Uterus (tissue), 4 donors: Measurements from ENCODE around the gene BABAM2. TPM values are rescaled to one million over a fixed set of nuclear protein-coding genes. Genes with fewer than 3 reads are reported as not detected.

Experiments
- DNase-seq, 2 donors: peaks; one replicate each; pipeline ENCODE4 v3.0.0-alpha.2; 2019 to 2020
- H3K27ac ChIP-seq, 2 donors: fragments of 200-600 bp; sonication (generic); 1 replicate in 1 of 2; 2 replicates in 1 of 2; pipeline ENCODE4 v1.5.1; 2016 to 2018
- H3K27me3 ChIP-seq, 2 donors: fragments of 200-600 bp; sonication (generic); one replicate each; pipeline ENCODE4 v1.5.1; 2018 to 2019; ENCODE audit warnings: control low read depth in 1 of 2
- H3K36me3 ChIP-seq, 2 donors: fragments of 200-600 bp; sonication (generic); one replicate each; pipeline ENCODE4 v1.5.1; 2019; ENCODE audit warnings: control low read depth in 1 of 2
- H3K4me1 ChIP-seq, 2 donors: fragments of 200-600 bp; sonication (generic); one replicate each; pipeline ENCODE4 v1.5.1; 2018 to 2019; ENCODE audit warnings: control low read depth in 1 of 2
- H3K4me3 ChIP-seq, 2 donors: fragments of 200-600 bp; sonication (generic); 1 replicate in 1 of 2; 2 replicates in 1 of 2; pipeline ENCODE4 v1.5.1; 2018 to 2019; ENCODE audit warnings: mild to moderate bottlenecking in 1 of 2
- H3K9me3 ChIP-seq, 2 donors: fragments of 200-600 bp; sonication (generic); one replicate each; pipeline ENCODE4 v1.5.1; 2019; ENCODE audit warnings: control low read depth in 1 of 2
- CTCF ChIP-seq, 4 experiments: fragments of 200-600 bp in 2 of 4; fragments of 450-650 bp in 2 of 4; sonication (generic) in 2 of 4; IDR thresholded peaks; one replicate each; pipeline ENCODE4 v1.5.1; 2016 to 2019; ENCODE audit warnings: antibody characterized with exemption in 4 of 4, mild to moderate bottlenecking in 2 of 4, moderate library complexity in 1 of 4
- POLR2A ChIP-seq, 2 donors: fragments of 450-650 bp; IDR thresholded peaks; one replicate each; pipeline ENCODE4 v1.6.1; 2016; ENCODE audit warnings: antibody characterized with exemption in 2 of 2, mild to moderate bottlenecking in 1 of 2, moderate library complexity in 1 of 2
- intact Hi-C: fragments of 100-400 bp; cut with DNase I; formaldehyde crosslinking; loops from one replicate; pipeline ENCODE4 v1.15.1; 2023; ENCODE audit warnings: low total_unique reads
- total RNA-seq, 4 donors: library from RNA; depleted of rRNA in 3 of 4; stranded (reverse); fragments of >200 nt in 3 of 4; gene quantifications; one replicate each; pipeline versions ENCODE4 v1.1.0 to v1.2.4, GENCODE V29; 2014 to 2023
- donor health status: DM: yes; HTN: yes; CAD: no.

Gene BABAM2
- total RNA-seq, 4 donors from 2014 or later: 24.1 to 62.1 (median 32.5) TPM

DNA sequence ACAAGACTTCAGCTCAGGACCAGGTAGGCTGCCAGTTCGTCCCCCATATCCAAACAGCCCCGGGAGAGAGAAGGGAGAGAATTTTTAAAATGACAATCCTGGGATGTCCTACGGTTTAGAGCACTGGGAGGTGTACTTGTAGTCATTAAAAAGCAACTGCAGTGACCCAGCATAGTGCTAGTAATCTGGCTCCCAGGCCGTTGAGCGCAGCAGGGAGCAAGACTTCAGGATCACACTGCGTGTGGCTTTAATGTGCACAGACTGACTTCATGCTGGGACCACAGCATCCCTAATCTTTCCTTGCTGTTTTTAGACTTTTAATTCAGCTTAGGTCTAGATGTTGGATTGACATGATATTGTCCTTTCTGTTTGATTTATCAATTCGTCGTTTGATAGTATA is 282.8 kb downstream of the BABAM2 start:
- H3K4me3 ChIP-seq: no peak overlapping the region
- no peak overlapping the region for H3K27ac ChIP-seq
- H3K4me1 ChIP-seq: no peaks in the 10 kb centered on the region
- H3K27me3 ChIP-seq: no peaks in the 10 kb centered on the region
- TF ChIP-seq POLR2A (IDR thresholded peaks at IDR 0.05): no peak
- TF ChIP-seq CTCF (IDR thresholded peaks at IDR 0.05): no peak
- no peak for DNase-seq
- intact Hi-C loops: no loop called here
- H3K36me3 ChIP-seq: no peaks in the 10 kb centered on the region
- peaks cover 0 to 7% of the 10 kb centered on the region in 2 donors for H3K9me3 ChIP-seq

DNA sequence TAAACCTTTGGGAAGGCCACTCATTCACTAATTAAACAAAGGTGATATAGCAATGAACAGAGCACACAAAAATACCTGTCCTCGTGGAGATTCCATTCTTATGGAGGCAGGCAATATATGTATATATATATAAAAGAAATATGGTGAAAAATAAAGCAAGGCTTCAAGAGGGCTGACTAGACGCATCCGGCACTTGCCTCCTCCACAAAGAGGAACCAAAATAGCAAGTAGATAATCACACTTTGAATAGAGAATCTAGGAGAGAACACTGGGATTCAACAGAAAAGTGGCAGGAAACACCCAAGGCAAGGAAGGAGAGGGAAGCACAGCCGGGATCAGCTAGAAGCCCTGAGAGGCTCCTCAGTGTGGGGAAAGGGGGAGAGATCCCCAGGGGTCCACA is 283.7 kb downstream of the BABAM2 start:
- H3K36me3 ChIP-seq: no peaks in the 10 kb centered on the region
- H3K27ac ChIP-seq: no peak overlapping the region
- H3K4me3 ChIP-seq: no peak overlapping the region
- intact Hi-C loops: no loop called here
- no peak for DNase-seq
- no peaks in the 10 kb centered on the region for H3K27me3 ChIP-seq
- TF ChIP-seq CTCF (IDR thresholded peaks at IDR 0.05) (no peak), POLR2A (IDR thresholded peaks at IDR 0.05) (no peak)
- no peaks in the 10 kb centered on the region for H3K4me1 ChIP-seq
- peaks cover 0 to 7% of the 10 kb centered on the region in 2 donors for H3K9me3 ChIP-seq

DNA sequence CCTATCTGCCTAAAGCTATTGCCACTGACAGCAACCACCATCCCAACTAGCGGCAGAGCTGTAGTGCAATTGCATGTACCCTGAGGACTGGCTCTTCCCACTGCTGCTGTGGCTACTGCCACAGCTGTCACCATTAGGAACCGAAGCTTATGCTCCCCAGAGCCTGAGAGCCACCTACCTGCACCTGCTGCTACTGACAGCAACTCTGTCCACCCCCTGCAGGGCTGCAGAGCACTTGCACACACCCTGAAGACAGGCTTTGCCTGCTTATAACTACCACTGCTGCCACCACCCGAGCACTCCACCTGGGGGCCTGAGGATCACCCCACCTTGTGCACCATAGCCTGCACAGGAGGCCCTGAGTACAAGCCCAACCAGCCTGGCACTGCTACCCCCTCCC is 284.5 kb downstream of the BABAM2 start:
- H3K9me3 ChIP-seq: peaks cover 0 to 7% of the 10 kb centered on the region in 2 donors
- no peaks in the 10 kb centered on the region for H3K36me3 ChIP-seq
- no peak overlapping the region for H3K4me3 ChIP-seq
- no peak for DNase-seq
- no peak overlapping the region for H3K27ac ChIP-seq
- no peak for TF ChIP-seq POLR2A (IDR thresholded peaks at IDR 0.05)
- TF ChIP-seq CTCF (IDR thresholded peaks at IDR 0.05): no peak
- intact Hi-C loops: no loop called here
- H3K27me3 ChIP-seq: no peaks in the 10 kb centered on the region
- no peaks in the 10 kb centered on the region for H3K4me1 ChIP-seq

GRCh38 chr2:28178946-28179345 is 288.4 kb downstream of the BABAM2 start:
- H3K4me3 ChIP-seq: no peak overlapping the region
- no peak overlapping the region for H3K27ac ChIP-seq
- no peaks in the 10 kb centered on the region for H3K36me3 ChIP-seq
- DNase-seq: no peak
- no peaks in the 10 kb centered on the region for H3K27me3 ChIP-seq
- TF ChIP-seq CTCF (IDR thresholded peaks at IDR 0.05) (no peak), POLR2A (IDR thresholded peaks at IDR 0.05) (no peak)
- no peaks in the 10 kb centered on the region for H3K4me1 ChIP-seq
- intact Hi-C loops: no loop called here
- H3K9me3 ChIP-seq: peaks cover 0 to 7% of the 10 kb centered on the region in 2 donors

- H3K27ac ChIP-seq: no peak overlapping the region
- intact Hi-C loops: no loop called here
- no peak for TF ChIP-seq CTCF (IDR thresholded peaks at IDR 0.05)
- no peak for TF ChIP-seq POLR2A (IDR thresholded peaks at IDR 0.05)
- no peaks in the 10 kb centered on the region for H3K27me3 ChIP-seq
- H3K36me3 ChIP-seq: no peaks in the 10 kb centered on the region
- no peak for DNase-seq
- no peak overlapping the region for H3K4me3 ChIP-seq
- no peaks in the 10 kb centered on the region for H3K4me1 ChIP-seq
- H3K9me3 ChIP-seq: peaks cover 0 to 7% of the 10 kb centered on the region in 2 donors
These were observed 291.3 kb downstream of the BABAM2 start for GRCh38 chr2:28181801-28182200.
